ENCODE measurements around the gene MEGF6.

Gene MEGF6

GRCh38 chr1:3468236-3469103, 142.8 kb downstream of the MEGF6 start:
- DNase-seq (ENCODE audit: low spot score): no peak

- no peak for DNase-seq (ENCODE audit: low spot score)
Observed at GRCh38 chr1:3467096-3468036, 143.9 kb downstream of the MEGF6 start.

- DNase-seq (ENCODE audit: low spot score): no peak
Observed at GRCh38 chr1:3466366-3467075, 144.8 kb downstream of the MEGF6 start.

GRCh38 chr1:3465935-3466321, 145.4 kb downstream of the MEGF6 start:
- DNase-seq (ENCODE audit: low spot score): no peak

GRCh38 chr1:3465091-3465934, 146.0 kb downstream of the MEGF6 start:
- DNase-seq (ENCODE audit: low spot score): no peak

- no peak for DNase-seq (ENCODE audit: low spot score)
Observed at GRCh38 chr1:3464649-3465025, 146.7 kb downstream of the MEGF6 start.

GRCh38 chr1:3463891-3464648, 147.2 kb downstream of the MEGF6 start:
- no peak for DNase-seq (ENCODE audit: low spot score)

- no peak for DNase-seq (ENCODE audit: low spot score)
Observed at GRCh38 chr1:3463408-3463863, 147.9 kb downstream of the MEGF6 start.

GRCh38 chr1:3463013-3463385, 148.3 kb downstream of the MEGF6 start:
- no peak for DNase-seq (ENCODE audit: low spot score)

- DNase-seq (ENCODE audit: low spot score): no peak
Observed at GRCh38 chr1:3462356-3463012, 148.8 kb downstream of the MEGF6 start.

- no peak for DNase-seq (ENCODE audit: low spot score)
Observed at GRCh38 chr1:3461934-3462275, 149.4 kb downstream of the MEGF6 start.

GRCh38 chr1:3461238-3461933, 149.9 kb downstream of the MEGF6 start:
- DNase-seq (ENCODE audit: low spot score): no peak

GRCh38 chr1:3460672-3461131, 150.6 kb downstream of the MEGF6 start:
- DNase-seq (ENCODE audit: low spot score): no peak

- no peak for DNase-seq (ENCODE audit: low spot score)
Observed at GRCh38 chr1:3459940-3460671, 151.2 kb downstream of the MEGF6 start.

GRCh38 chr1:3459051-3459908, 152.0 kb downstream of the MEGF6 start:
- no peak for DNase-seq (ENCODE audit: low spot score)

- no peak for DNase-seq (ENCODE audit: low spot score)
Observed at GRCh38 chr1:3457910-3458883, 153.1 kb downstream of the MEGF6 start.

Data from CD4-positive, alpha-beta T cell treated with Interleukin-6 at 100 ng/mL for 8 hours (primary cell).